Hepatocyte (in vitro differentiated cells): ENCODE results near the gene GJC2.

ENCODE experiments used
- CTCF ChIP-seq: fragments of 200-600 bp; sonication (generic); IDR thresholded peaks from 2 replicates; pipeline ENCODE4 v1.5.1; 2016; ENCODE audit warnings: antibody characterized with exemption, mild to moderate bottlenecking; ENCODE audit not compliant: poor library complexity
- EZH2 ChIP-seq: fragments of 200-600 bp; sonication (generic); IDR thresholded peaks from 2 replicates; pipeline ENCODE4 v1.6.1; 2016; ENCODE audit warnings: antibody characterized with exemption, mild to moderate bottlenecking, borderline replicate concordance

- TF ChIP-seq CTCF (no peak), EZH2 (no peak)
These were observed 7.0 kb upstream of the GJC2 start for GRCh38 chr1:228142701-228143136.
